ENCODE results near the gene S1PR4. TPM values are rescaled to one million over a fixed set of nuclear protein-coding genes. Genes with fewer than 3 reads are reported as not detected.

Gene S1PR4
- total RNA-seq, 4 donors from 2014 or later = 0.66 to 4.7 (median 2.4) TPM

- DNase-seq (ENCODE audit: low spot score in 2 of 2) = no peak
- WGBS, 2 donors = 69 to 74% methylated on average over 9 to 11 of the region's 11 CpGs
- TF ChIP-seq CTCF (IDR thresholded peaks at IDR 0.05) = no peak
- no peak for TF ChIP-seq EP300 (IDR thresholded peaks at IDR 0.05)
- no peak for TF ChIP-seq POLR2A (IDR thresholded peaks at IDR 0.05)
- Histone ChIP-seq H3K27me3 (no peaks in the 10 kb centered on the region), H3K36me3 (no peaks in the 10 kb centered on the region), H3K4me1 (peaks cover 0 to 9% (median 2%) of the 10 kb centered on the region in 4 donors), H3K27ac (peak overlapping the region in 3 of 4 donors; percentile 51 to 72 (median 70)), H3K4me3 (no peak overlapping the region), H3K9me3 (no peaks in the 10 kb centered on the region)
Measured at GRCh38 chr19:3176715-3177501, 1.7 kb upstream of the S1PR4 start.

GRCh38 chr19:3178973-3179738, 587 bp downstream of the S1PR4 start:
- H3K27ac ChIP-seq = peak overlapping the region in 2 of 4 donors; percentile 24 to 77

GRCh38 chr19:3179739-3180293, 1.2 kb downstream of the S1PR4 start:
- no peaks in the 10 kb centered on the region for H3K9me3 ChIP-seq
- H3K4me3 ChIP-seq = peak overlapping the region in 2 of 4 donors; percentile 4 to 50
- TF ChIP-seq POLR2A (IDR thresholded peaks at IDR 0.05) (no peak), EP300 (IDR thresholded peaks at IDR 0.05) (no peak), CTCF (IDR thresholded peaks at IDR 0.05) (no peak)
- no peaks in the 10 kb centered on the region for H3K27me3 ChIP-seq
- H3K27ac ChIP-seq = peak overlapping the region in 1 of 4 donors; percentile 77
- no peak for DNase-seq (ENCODE audit: low spot score in 2 of 2)
- 76 to 95% methylated on average over 22 to 25 of the region's 31 CpGs for WGBS, 2 donors
- no peaks in the 10 kb centered on the region for H3K36me3 ChIP-seq
- peaks cover 0 to 10% (median 5%) of the 10 kb centered on the region in 4 donors for H3K4me1 ChIP-seq

More at GRCh38 chr19:3178973-3179738, 587 bp downstream of the S1PR4 start:
- Histone ChIP-seq H3K9me3 (no peaks in the 10 kb centered on the region), H3K4me3 (peak overlapping the region in 2 of 4 donors; percentile 4 to 50), H3K27me3 (no peaks in the 10 kb centered on the region), H3K36me3 (no peaks in the 10 kb centered on the region), H3K4me1 (peaks cover 0 to 9% (median 2%) of the 10 kb centered on the region in 4 donors)
- no peak for TF ChIP-seq CTCF (IDR thresholded peaks at IDR 0.05)
- no peak for TF ChIP-seq POLR2A (IDR thresholded peaks at IDR 0.05)
- no peak for TF ChIP-seq EP300 (IDR thresholded peaks at IDR 0.05)
- DNase-seq (ENCODE audit: low spot score in 2 of 2) = no peak
- 83 to 95% methylated on average over 34 to 42 of the region's 52 CpGs for WGBS, 2 donors

GRCh38 chr19:3183721-3184641, 5.4 kb downstream of the S1PR4 start:
- H3K9me3 ChIP-seq = no peaks in the 10 kb centered on the region
- H3K4me3 ChIP-seq = no peak overlapping the region
- H3K27me3 ChIP-seq = no peaks in the 10 kb centered on the region
- H3K4me1 ChIP-seq = peaks cover 0 to 35% (median 16%) of the 10 kb centered on the region in 4 donors
- 70 to 73% methylated on average over 13 of the region's 13 CpGs for WGBS, 2 donors
- TF ChIP-seq CTCF (IDR thresholded peaks at IDR 0.05) (no peak), EP300 (IDR thresholded peaks at IDR 0.05) (no peak), POLR2A (IDR thresholded peaks at IDR 0.05) (no peak)
- peaks cover 0 to 8% (median 0%) of the 10 kb centered on the region in 3 donors for H3K36me3 ChIP-seq
- DNase-seq (ENCODE audit: low spot score in 2 of 2) = no peak
- no peak overlapping the region for H3K27ac ChIP-seq

All from tibial nerve (tissue), 4 donors.